Endothelial cell of umbilical vein (primary cell): ENCODE measurements around the gene GHITM. TPM values are rescaled to one million over a fixed set of nuclear protein-coding genes. Genes with fewer than 3 reads are reported as not detected.

Source experiments
- BruUV-seq: library from RNA; stranded (reverse); fragments of 400-500 nt; replicated peaks from 2 replicates; lab custom pipeline; 2021; lab: Mats Ljungman, UMichigan
- CTCF ChIA-PET: fragments of 300-600, 350-600 bp; sonication (Branson Sonifier 250); formaldehyde crosslinking; loops from one replicate; lab custom pipeline; 2021; ENCODE audit warnings: antibody characterized with exemption, inconsistent platforms; lab: Charles Lee
- POLR2A ChIA-PET: fragments of 300-600, 350-600 bp; sonication (Branson Sonifier 250); formaldehyde crosslinking; loops from one replicate; lab custom pipeline; 2021; ENCODE audit warnings: antibody characterized with exemption, inconsistent platforms; lab: Charles Lee
- DNase-seq: peaks from one replicate; pipeline ENCODE4 v3.0.0-alpha.2; 2011; ENCODE audit warnings: low read depth, low spot score
- FAIRE-seq: peaks from 2 replicates; lab custom pipeline; 2011; peaks lifted over from hg19 to GRCh38; lab: Jason Lieb, UNC
- H2AFZ ChIP-seq: 2 replicates; pipeline ENCODE4 v1.6.0; 2012; ENCODE audit warnings: low read depth, low read length, control low read depth, inconsistent platforms
- H3K27ac ChIP-seq: 2 replicates; pipeline ENCODE4 v1.5.1; 2011; ENCODE audit warnings: low read depth, mild to moderate bottlenecking, control low read depth, low read length, moderate library complexity; ENCODE audit not compliant: insufficient read depth
- H3K27me3 ChIP-seq, 2 experiments: 2 replicates each; pipeline versions ENCODE4 v1.6.0 to v1.6.1; 2011; ENCODE audit warnings: low read length in 2 of 2, mixed read lengths in 1 of 2; ENCODE audit not compliant: control insufficient read depth in 2 of 2, insufficient read depth in 2 of 2
- H3K36me3 ChIP-seq, 2 experiments: 2 replicates in 1 of 2; 3 replicates in 1 of 2; pipeline ENCODE4 v1.5.1; 2011; ENCODE audit warnings: low read length in 2 of 2, mild to moderate bottlenecking in 1 of 2, moderate library complexity in 1 of 2; ENCODE audit not compliant: control insufficient read depth in 2 of 2, insufficient read depth in 2 of 2; ENCODE audit errors: extremely low read depth in 1 of 2
- H3K4me1 ChIP-seq: 3 replicates; pipeline ENCODE4 v1.5.1; 2011; ENCODE audit warnings: mild to moderate bottlenecking, low read length; ENCODE audit not compliant: control insufficient read depth, insufficient read depth; ENCODE audit errors: extremely low read depth
- H3K4me2 ChIP-seq: 2 replicates; pipeline ENCODE4 v1.6.1; 2011; ENCODE audit warnings: low read length, control low read depth, mixed read lengths; ENCODE audit not compliant: insufficient read depth
- H3K4me3 ChIP-seq, 3 experiments: fragments of 200-600 bp in 1 of 3; sonication (generic), shearing (Covaris generic) in 1 of 3; replicated peaks in 1 of 3; 2 replicates each; pipeline ENCODE4 v1.5.1; 2011 to 2016; ENCODE audit warnings: control low read depth in 3 of 3, low read length in 3 of 3, mild to moderate bottlenecking in 2 of 3, inconsistent platforms in 1 of 3, low read depth in 1 of 3, moderate library complexity in 1 of 3; ENCODE audit not compliant: insufficient read depth in 1 of 3
- H3K79me2 ChIP-seq: 2 replicates; pipeline ENCODE4 v1.6.0; 2012; ENCODE audit warnings: low read length, inconsistent platforms; ENCODE audit not compliant: control insufficient read depth, insufficient read depth
- H3K9ac ChIP-seq: replicated peaks from 2 replicates; pipeline ENCODE3; 2011; ENCODE audit warnings: low read length, control low read depth; ENCODE audit not compliant: insufficient read depth; ENCODE audit errors: extremely low read depth
- H3K9me1 ChIP-seq: replicated peaks from 3 replicates; pipeline ENCODE4 v1.6.0; 2011; ENCODE audit warnings: mild to moderate bottlenecking, low read length; ENCODE audit not compliant: control insufficient read depth, insufficient read depth; ENCODE audit errors: extremely low read depth
- H3K9me3 ChIP-seq: replicated peaks from 2 replicates; pipeline ENCODE4 v1.5.1; 2012; ENCODE audit warnings: low read length, inconsistent platforms; ENCODE audit not compliant: control insufficient read depth, insufficient read depth
- H4K20me1 ChIP-seq: replicated peaks from 2 replicates; pipeline ENCODE3; 2011; ENCODE audit warnings: mild to moderate bottlenecking, low read length; ENCODE audit not compliant: control insufficient read depth, insufficient read depth; ENCODE audit errors: extremely low read depth
- CTCF ChIP-seq, 2 donors: IDR thresholded peaks; 1 replicate in 1 of 2; 2 replicates in 1 of 2; pipeline ENCODE4 v1.5.1; 2011; ENCODE audit warnings: low read length in 2 of 2, mild to moderate bottlenecking in 2 of 2, moderate library complexity in 2 of 2, control low read depth in 1 of 2, inconsistent platforms in 1 of 2, low read depth in 1 of 2; ENCODE audit not compliant: insufficient read depth in 1 of 2; ENCODE audit errors: extremely low read depth in 1 of 2
- FOS ChIP-seq: IDR thresholded peaks from 2 replicates; pipeline ENCODE4 v1.6.1; 2011; ENCODE audit warnings: mild to moderate bottlenecking, low read length, moderate library complexity, borderline replicate concordance; ENCODE audit not compliant: insufficient read depth
- GATA2 ChIP-seq: IDR thresholded peaks from 2 replicates; pipeline ENCODE4 v1.7.0; 2011; ENCODE audit warnings: low read depth, mild to moderate bottlenecking, moderate library complexity, mixed read lengths, low read length; ENCODE audit not compliant: insufficient read length, insufficient read depth
- JUN ChIP-seq: IDR thresholded peaks from 2 replicates; pipeline ENCODE4 v1.6.1; 2011; ENCODE audit warnings: borderline replicate concordance, low read depth; ENCODE audit not compliant: insufficient read length, insufficient read depth
- POLR2A ChIP-seq: IDR thresholded peaks from 2 replicates; pipeline ENCODE4 v1.6.1; 2012; ENCODE audit warnings: low read depth, mild to moderate bottlenecking, control low read depth, low read length
- dilution Hi-C: fragments of 300-500 bp; cut with MboI; formaldehyde crosslinking; loops from one replicate; pipeline ENCODE4 v1.15.0; 2019; ENCODE audit warnings: low sequenced_read_pairs; ENCODE audit not compliant: extremely low pct_ligation_motif_present
- intact Hi-C: fragments of 100-400 bp; cut with micrococcal nuclease; formaldehyde crosslinking; loops from one replicate; pipeline ENCODE4 v1.10.0; 2022
- polyA plus RNA-seq, 4 experiments: library from polyadenylated mRNA; depleted of rRNA in 3 of 4; stranded (reverse) in 3 of 4; unstranded in 1 of 4; fragments of >200 nt; gene quantifications; 2 replicates each; pipeline versions ENCODE4 v1.2.1 to v1.2.3, GENCODE V29; 2011 to 2012; ENCODE audit warnings: missing spikeins in 1 of 4
- total RNA-seq: library from RNA; stranded (reverse); gene quantifications from 2 replicates; pipeline ENCODE4 v1.2.3, GENCODE V29; 2021

The GHITM gene
- total and polyA plus RNA-seq, 2 donors (not counting 3 experiments of a cell fraction or from before 2014, with no cell fraction given): 113 to 122 TPM

- Histone ChIP-seq H4K20me1 (no peaks in the 10 kb centered on the region), H3K9me3 (no peaks in the 10 kb centered on the region), H3K36me3 (no peaks in the 10 kb centered on the region), H3K4me3 (no peak overlapping the region), H3K9me1 (no peaks in the 10 kb centered on the region), H3K4me1 (peaks cover 13% of the 10 kb centered on the region), H3K27ac (no peak overlapping the region), H3K9ac (no peak overlapping the region), H3K27me3 (peaks cover 0 to 4% of the 10 kb centered on the region in 2 experiments), H2AFZ (no peak overlapping the region), H3K4me2 (peak overlapping the region; percentile 25), H3K79me2 (no peaks in the 10 kb centered on the region)
- intact Hi-C loops: loop anchor here (5.0 kb wide), 1 partner anchor 69 kb away; no protein-coding TSS in a partner anchor
- no TSS peak for BruUV-seq
- FAIRE-seq: peak; percentile 43
- ChIA-PET CTCF (interaction anchor here (1.0 to 1.7 kb wide), 7 partner anchors 11 to 1284 kb away, joined by 3 to 6 read pairs (median 4); no protein-coding TSS in a partner anchor), POLR2A (no interaction called here)
- dilution Hi-C loops: no loop called here
- peak; percentile 76 for DNase-seq
- TF ChIP-seq FOS (peak; percentile 17), POLR2A (no peak), GATA2 (peak; percentile 85), JUN (no peak)
These were observed 43.4 kb upstream of the GHITM start for GRCh38 chr10:84095811-84096497.

- intact Hi-C loops: loop anchor here (5.0 kb wide), 1 partner anchor 71 kb away; no protein-coding TSS in a partner anchor
- TF ChIP-seq FOS: no peak
- TF ChIP-seq CTCF (IDR thresholded peaks at IDR 0.05; ENCODE audit: extremely low read depth in 1 of 2, insufficient read depth in 1 of 2, low read depth in 1 of 2, low read length in 2 of 2): peak; percentile 14 to 34
- Histone ChIP-seq H3K4me3 (no peak overlapping the region), H4K20me1 (no peaks in the 10 kb centered on the region), H3K9me3 (no peaks in the 10 kb centered on the region), H3K9ac (no peak overlapping the region), H3K4me2 (no peak overlapping the region), H3K9me1 (no peaks in the 10 kb centered on the region), H2AFZ (no peak overlapping the region), H3K79me2 (no peaks in the 10 kb centered on the region), H3K27ac (no peak overlapping the region), H3K36me3 (no peaks in the 10 kb centered on the region), H3K4me1 (peaks cover 13% of the 10 kb centered on the region), H3K27me3 (peaks cover 0 to 4% of the 10 kb centered on the region in 2 experiments)
- ChIA-PET POLR2A (no interaction called here), CTCF (interaction anchor here (0.6 to 2.0 kb wide), 10 partner anchors 8 to 1301 kb away, joined by 3 to 13 read pairs (median 4); no protein-coding TSS in a partner anchor)
- dilution Hi-C loops: no loop called here
- BruUV-seq: no TSS peak
- FAIRE-seq: peak; percentile 21
- peak; percentile 8 for DNase-seq
These were observed 41.4 kb upstream of the GHITM start for GRCh38 chr10:84097787-84098353.
